Caco-2 (cell line): Measurements from ENCODE around the gene FNDC11. TPM values are rescaled to one million over a fixed set of nuclear protein-coding genes. Genes with fewer than 3 reads are reported as not detected.
A peak's percentile ranks its signal among the peaks of the same experiment; 100 is the strongest.

Experiments
- BruUV-seq: library from RNA; stranded (reverse); fragments of 400-500 nt; replicated peaks from 2 replicates; lab custom pipeline; 2021; lab: Mats Ljungman, UMichigan
- CTCF ChIA-PET: fragments of 300-600 bp; sonication (Branson Sonifier 250); formaldehyde crosslinking; loops from one replicate; lab custom pipeline; 2022; ENCODE audit warnings: antibody characterized with exemption; lab: Charles Lee
- POLR2A ChIA-PET: fragments of 300-600 bp; sonication (Branson Sonifier 250); formaldehyde crosslinking; loops from one replicate; lab custom pipeline; 2022; ENCODE audit warnings: antibody characterized with exemption; lab: Charles Lee
- DNase-seq, 2 experiments: peaks; one replicate each; pipeline versions ENCODE4 v3.0.0 to v3.0.0-alpha.2; 2020 to 2022
- H3K27me3 ChIP-seq: replicated peaks from 2 replicates; pipeline ENCODE4 v1.6.0; 2011; ENCODE audit warnings: low read length; ENCODE audit not compliant: control insufficient read depth, insufficient read depth
- H3K36me3 ChIP-seq: 2 replicates; pipeline ENCODE4 v1.5.1; 2011; ENCODE audit warnings: low read length; ENCODE audit not compliant: control insufficient read depth, insufficient read depth
- H3K4me1 ChIP-seq: fragments of 250-450 bp; sonication (Bioruptor Pico); 2 replicates; pipeline ENCODE4 v1.5.1; 2020; ENCODE audit warnings: mild to moderate bottlenecking
- H3K4me3 ChIP-seq: 2 replicates; pipeline ENCODE4 v1.5.1; 2011; ENCODE audit warnings: low read depth, mild to moderate bottlenecking, control low read depth, low read length
- H3K9me3 ChIP-seq: fragments of 250-450 bp; sonication (Bioruptor Pico); 2 replicates; pipeline ENCODE4 v1.5.1; 2020; ENCODE audit warnings: mild to moderate bottlenecking, moderate library complexity
- H3K27ac Mint-ChIP-seq: one replicate; pipeline ENCODE4 v1.8.0; 2022; ENCODE audit warnings: mixed read lengths; ENCODE audit not compliant: unreplicated experiment
- H3K27me3 Mint-ChIP-seq: one replicate; pipeline ENCODE4 v1.8.0; 2022; ENCODE audit warnings: mixed read lengths; ENCODE audit not compliant: insufficient read depth, unreplicated experiment
- H3K36me3 Mint-ChIP-seq: one replicate; pipeline ENCODE4 v1.8.0; 2022; ENCODE audit warnings: mild to moderate bottlenecking, mixed read lengths; ENCODE audit not compliant: insufficient read depth, unreplicated experiment
- H3K4me1 Mint-ChIP-seq: one replicate; pipeline ENCODE4 v1.8.0; 2022; ENCODE audit warnings: low read depth, mixed read lengths; ENCODE audit not compliant: unreplicated experiment
- H3K4me3 Mint-ChIP-seq: one replicate; pipeline ENCODE4 v1.8.0; 2022; ENCODE audit warnings: mild to moderate bottlenecking, moderate library complexity, mixed read lengths; ENCODE audit not compliant: unreplicated experiment
- H3K9me3 Mint-ChIP-seq: one replicate; pipeline ENCODE4 v1.8.0; 2022; ENCODE audit warnings: mixed read lengths; ENCODE audit not compliant: unreplicated experiment
- CTCF ChIP-seq, 2 experiments: fragments of 200-600 bp in 1 of 2; IDR thresholded peaks; 1 replicate in 1 of 2; 2 replicates in 1 of 2; pipeline versions ENCODE4 v1.5.1 to v1.8.0; 2011 to 2022; ENCODE audit warnings: antibody characterized with exemption in 1 of 2, control low read depth in 1 of 2, inconsistent platforms in 1 of 2, low read depth in 1 of 2, low read length in 1 of 2, mild to moderate bottlenecking in 1 of 2, moderate library complexity in 1 of 2; ENCODE audit not compliant: insufficient read depth in 1 of 2, severe bottlenecking in 1 of 2, unreplicated experiment in 1 of 2
- intact Hi-C: fragments of 100-400 bp; cut with micrococcal nuclease; formaldehyde crosslinking; loops from one replicate; pipeline ENCODE4 v1.10.0; 2022; ENCODE audit not compliant: unreplicated experiment
- total RNA-seq: library from RNA; stranded (reverse); gene quantifications from 2 replicates; pipeline ENCODE4 v1.2.3, GENCODE V29; 2022

FNDC11 gene
- total RNA-seq, 1 experiment from 2014 or later, result not detected

DNA sequence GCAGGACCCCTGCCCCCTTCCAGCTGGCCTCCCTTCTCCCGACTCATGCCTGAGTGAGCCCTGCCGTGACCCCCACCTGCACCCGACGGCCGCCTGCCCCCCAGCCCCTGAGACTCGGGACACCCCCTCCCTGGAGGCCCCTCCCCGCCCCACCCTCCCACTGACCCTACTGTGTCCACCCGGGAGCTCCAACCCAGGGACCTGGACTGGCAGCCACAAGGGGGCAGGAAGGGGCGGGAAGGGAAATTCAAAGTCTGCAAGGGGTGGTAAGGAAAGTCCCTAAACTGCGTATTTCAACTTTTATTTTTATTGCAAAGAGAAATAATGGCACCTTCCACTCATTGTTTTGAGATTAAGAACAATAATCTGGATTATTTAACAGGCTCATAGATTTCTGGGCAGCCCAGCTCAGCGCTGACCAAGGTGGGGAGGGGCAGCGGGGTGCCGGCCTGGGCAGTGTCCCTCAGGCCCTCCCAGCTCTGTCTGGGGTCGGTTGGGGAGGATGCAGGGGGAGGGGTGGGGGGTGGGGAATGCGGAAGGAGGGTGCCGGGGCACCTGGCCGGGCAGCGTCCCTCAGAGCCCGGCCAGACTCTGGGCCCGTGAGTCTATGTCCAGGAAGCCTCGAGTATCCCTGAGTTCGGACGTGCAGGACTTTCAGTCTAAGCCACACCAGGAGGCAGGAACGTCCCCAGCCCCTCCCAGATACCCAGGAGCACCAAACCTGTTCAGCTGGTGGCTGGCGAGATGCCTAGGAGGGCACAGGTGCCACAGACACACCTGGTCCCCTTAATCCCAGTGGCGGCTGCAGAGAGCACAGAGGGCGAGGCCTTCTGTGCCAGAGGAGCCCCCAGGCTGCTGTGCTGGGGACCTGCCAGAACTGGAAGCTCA is 15.5 kb upstream of the FNDC11 start:
- peak overlapping the region; percentile 65 for H3K4me3 Mint-ChIP-seq
- peaks cover 1% of the 10 kb centered on the region for H3K4me1 Mint-ChIP-seq
- H3K27me3 Mint-ChIP-seq, result no peaks in the 10 kb centered on the region
- peak in 1 of 2 experiments; percentile 86 for TF ChIP-seq CTCF (IDR thresholded peaks at IDR 0.05; ENCODE audit: insufficient read depth in 1 of 2, low read depth in 1 of 2, low read length in 1 of 2, severe bottlenecking in 1 of 2, unreplicated experiment in 1 of 2)
- Histone ChIP-seq H3K27me3 (no peaks in the 10 kb centered on the region), H3K4me3 (peak overlapping the region; percentile 50), H3K9me3 (no peaks in the 10 kb centered on the region), H3K4me1 (peaks cover 28% of the 10 kb centered on the region), H3K36me3 (no peaks in the 10 kb centered on the region)
- peak in 1 of 2 experiments; percentile 87 for DNase-seq
- BruUV-seq, result no TSS peak
- intact Hi-C loops, result loop anchor here (1.0 to 5.0 kb wide), 9 partner anchors 34 to 582 kb away; partner anchors contain the start of genes HELZ2 and UCKL1
- POLR2A ChIA-PET, result interaction anchor here (0.6 to 1.5 kb wide), 10 partner anchors 10 to 516 kb away, joined by 3 to 15 read pairs (median 4); partner anchors contain the start of genes ARFGAP1, GMEB2, HELZ2 and PPDPF
- no peaks in the 10 kb centered on the region for H3K9me3 Mint-ChIP-seq
- peaks cover 5% of the 10 kb centered on the region for H3K36me3 Mint-ChIP-seq
- CTCF ChIA-PET, result interaction anchor here (0.5 to 2.6 kb wide), 67 partner anchors 8 to 1179 kb away, joined by 3 to 62 read pairs (median 5); partner anchors contain the start of genes ARFRP1, GMEB2, HELZ2 and PPDPF
- peak overlapping the region; percentile 36 for H3K27ac Mint-ChIP-seq

DNA sequence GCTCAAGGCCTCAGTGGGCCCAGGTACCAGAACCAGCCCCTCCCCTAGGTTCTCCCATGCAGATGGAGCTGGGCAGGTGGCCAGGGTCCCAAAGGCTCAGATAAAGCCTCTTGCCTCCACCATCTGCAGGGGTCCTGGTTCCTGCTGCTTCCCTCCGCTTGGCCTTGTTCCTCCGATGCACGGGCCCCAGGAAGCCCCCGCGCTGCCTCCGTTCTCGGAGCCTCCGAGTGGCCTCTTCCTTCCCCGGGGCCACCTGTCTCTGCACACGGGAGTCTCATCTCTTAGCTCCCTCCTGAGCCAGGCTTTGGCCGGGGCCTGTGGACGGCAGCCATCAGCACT is 14.9 kb upstream of the FNDC11 start:
- Histone ChIP-seq H3K9me3 (no peaks in the 10 kb centered on the region), H3K36me3 (no peaks in the 10 kb centered on the region), H3K4me3 (no peak overlapping the region), H3K27me3 (no peaks in the 10 kb centered on the region), H3K4me1 (peaks cover 28% of the 10 kb centered on the region)
- Mint-ChIP-seq H3K27ac (no peak overlapping the region), H3K9me3 (no peaks in the 10 kb centered on the region), H3K4me3 (no peak overlapping the region), H3K36me3 (peaks cover 5% of the 10 kb centered on the region), H3K4me1 (peaks cover 7% of the 10 kb centered on the region), H3K27me3 (no peaks in the 10 kb centered on the region)
- DNase-seq, result no peak
- intact Hi-C loops, result loop anchor here (2.0 to 5.0 kb wide), 6 partner anchors 33 to 582 kb away; partner anchors contain the start of genes HELZ2 and UCKL1
- ChIA-PET CTCF (interaction anchor here (0.6 to 2.6 kb wide), 17 partner anchors 10 to 1180 kb away, joined by 3 to 62 read pairs (median 6); partner anchors contain the start of genes ARFRP1, HELZ2, PPDPF and RTEL1), POLR2A (interaction anchor here (1.1 to 1.5 kb wide), 2 partner anchors 35 to 441 kb away, joined by 3 to 7 read pairs; partner anchors contain the start of genes HELZ2 and PRPF6)
- no TSS peak for BruUV-seq
- no peak for TF ChIP-seq CTCF (IDR thresholded peaks at IDR 0.05; ENCODE audit: insufficient read depth in 1 of 2, low read depth in 1 of 2, low read length in 1 of 2, severe bottlenecking in 1 of 2, unreplicated experiment in 1 of 2)
